SK-N-SH treated with all-trans-retinoic acid at 6 μM for 48 hours (cell line): ENCODE measurements around the gene MPP2.
A peak's percentile ranks its signal among the peaks of the same experiment; 100 is the strongest.

Experiments used
- ATAC-seq: fragments of 200-7000 bp; cut with Tn5 transposase; 3 replicates; pipeline ENCODE4 v1.9.1; 2020; ENCODE audit warnings: mild to moderate bottlenecking, moderate library complexity
- BACH2 ChIP-seq: fragments of 250-450 bp; sonication (Bioruptor Pico); IDR thresholded peaks from 2 replicates; pipeline ENCODE4 v1.9.0; 2021; ENCODE audit warnings: mild to moderate bottlenecking, borderline replicate concordance
- CREB5 ChIP-seq: fragments of 250-450 bp; sonication (Bioruptor Pico); IDR thresholded peaks from 2 replicates; pipeline ENCODE4 v1.5.1; 2020; ENCODE audit warnings: low read depth, mild to moderate bottlenecking, moderate library complexity
- CSDC2 ChIP-seq: fragments of 250-450 bp; sonication (Bioruptor Pico); IDR thresholded peaks from 2 replicates; pipeline ENCODE4 v1.5.0; 2020; ENCODE audit warnings: mild to moderate bottlenecking, moderate library complexity
- CSRNP3 ChIP-seq: fragments of 250-450 bp; sonication (Bioruptor Pico); IDR thresholded peaks from 2 replicates; pipeline ENCODE4 v1.5.1; 2021; ENCODE audit warnings: mild to moderate bottlenecking, moderate library complexity
- ESRRG ChIP-seq: fragments of 250-450 bp; sonication (Bioruptor Pico); IDR thresholded peaks from 2 replicates; pipeline ENCODE4 v1.6.1; 2021; ENCODE audit warnings: mild to moderate bottlenecking
- GLIS3 ChIP-seq: fragments of 250-450 bp; sonication (Bioruptor Pico); IDR thresholded peaks from 2 replicates; pipeline ENCODE4 v1.5.0; 2020; ENCODE audit warnings: mild to moderate bottlenecking, moderate library complexity
- ISL1 ChIP-seq: fragments of 250-450 bp; sonication (Bioruptor Pico); IDR thresholded peaks from 2 replicates; pipeline ENCODE4 v2.1.2; 2022; ENCODE audit warnings: mild to moderate bottlenecking, moderate library complexity
- POU6F1 ChIP-seq: fragments of 250-450 bp; sonication (Bioruptor Pico); IDR thresholded peaks from 2 replicates; pipeline ENCODE4 v1.8.0; 2021; ENCODE audit warnings: low read depth, mild to moderate bottlenecking, moderate library complexity, borderline replicate concordance
- PPARA ChIP-seq: fragments of 250-450 bp; sonication (Bioruptor Pico); IDR thresholded peaks from 2 replicates; pipeline ENCODE4 v1.5.0; 2020; ENCODE audit warnings: mild to moderate bottlenecking, borderline replicate concordance
- RARB ChIP-seq: fragments of 250-450 bp; sonication (Bioruptor Pico); IDR thresholded peaks from 2 replicates; pipeline ENCODE4 v1.8.0; 2021; ENCODE audit warnings: mild to moderate bottlenecking, moderate library complexity
- SNAI2 ChIP-seq: fragments of 250-450 bp; sonication (Bioruptor Pico); IDR thresholded peaks from 2 replicates; pipeline ENCODE4 v1.5.0; 2020; ENCODE audit warnings: mild to moderate bottlenecking, moderate library complexity
- TCF4 ChIP-seq: fragments of 250-450 bp; sonication (Bioruptor Pico); IDR thresholded peaks from 2 replicates; pipeline ENCODE4 v1.8.0; 2021; ENCODE audit warnings: mild to moderate bottlenecking, moderate library complexity, borderline replicate concordance
- TOX ChIP-seq: fragments of 250-450 bp; sonication (Bioruptor Pico); IDR thresholded peaks from 2 replicates; pipeline ENCODE4 v1.8.0; 2021; ENCODE audit warnings: mild to moderate bottlenecking, moderate library complexity, borderline replicate concordance
- TSHZ2 ChIP-seq: fragments of 250-450 bp; sonication (Bioruptor Pico); IDR thresholded peaks from 2 replicates; pipeline ENCODE4 v1.5.0; 2020; ENCODE audit warnings: mild to moderate bottlenecking, moderate library complexity
- ZC3H10 ChIP-seq: fragments of 250-450 bp; sonication (Bioruptor Pico); IDR thresholded peaks from 2 replicates; pipeline ENCODE4 v1.5.1; 2021; ENCODE audit warnings: mild to moderate bottlenecking, moderate library complexity
- ZFP3 ChIP-seq: fragments of 250-450 bp; sonication (Bioruptor Pico); IDR thresholded peaks from 2 replicates; pipeline ENCODE4 v1.5.0; 2020; ENCODE audit warnings: mild to moderate bottlenecking, moderate library complexity
- ZFP30 ChIP-seq: fragments of 450-650 bp; formaldehyde crosslinking; IDR thresholded peaks from 2 replicates; pipeline ENCODE4 v1.5.0; 2022; ENCODE audit warnings: mild to moderate bottlenecking, moderate library complexity
- ZNF565 ChIP-seq: fragments of 450-650 bp; formaldehyde crosslinking; conservative IDR thresholded peaks from 2 replicates; pipeline ENCODE4 v1.5.0; 2020; ENCODE audit warnings: low read depth, mild to moderate bottlenecking, moderate library complexity
- ZNF70 ChIP-seq: fragments of 450-650 bp; formaldehyde crosslinking; IDR thresholded peaks from 2 replicates; pipeline ENCODE4 v1.5.0; 2020; ENCODE audit warnings: mild to moderate bottlenecking, moderate library complexity
- ZNF8 ChIP-seq: fragments of 450-650 bp; formaldehyde crosslinking; IDR thresholded peaks from 2 replicates; pipeline ENCODE4 v1.5.0; 2020; ENCODE audit warnings: mild to moderate bottlenecking, moderate library complexity

Gene MPP2

GRCh38 chr17:43879723-43880419, 27.5 kb downstream of the MPP2 start:
- no peak for ATAC-seq
- TF ChIP-seq SNAI2 (CRISPR knock-in tag) (no peak), PPARA (CRISPR knock-in tag) (no peak), ZFP30 (CRISPR knock-in tag) (no peak), ZFP3 (CRISPR knock-in tag) (no peak), ZC3H10 (no peak), ZNF8 (CRISPR knock-in tag) (no peak), ESRRG (no peak), ZNF565 (CRISPR knock-in tag) (no peak), CSRNP3 (no peak), POU6F1 (no peak), CSDC2 (no peak)

- no peak for TF ChIP-seq ESRRG
- no peak for TF ChIP-seq TOX (CRISPR knock-in tag)
- TF ChIP-seq ZNF8 (CRISPR knock-in tag): no peak
- no peak for TF ChIP-seq ZNF70
- TF ChIP-seq BACH2 (CRISPR knock-in tag): no peak
- TF ChIP-seq ISL1 (CRISPR knock-in tag): no peak
- TF ChIP-seq GLIS3 (CRISPR knock-in tag): no peak
- TF ChIP-seq, all 23 proteins: peak for 0
- ATAC-seq: peak; percentile 98
These were observed 28.8 kb downstream of the MPP2 start for GRCh38 chr17:43878260-43879175.

- TF ChIP-seq CREB5 (CRISPR knock-in tag): no peak
- no peak for TF ChIP-seq RARB (CRISPR knock-in tag)
- TF ChIP-seq, all 23 proteins: peak for 0
These were observed 29.7 kb downstream of the MPP2 start for GRCh38 chr17:43877451-43878155.

GRCh38 chr17:43877031-43877430, 30.3 kb downstream of the MPP2 start:
- no peak for ATAC-seq
- no peak for TF ChIP-seq BACH2 (CRISPR knock-in tag)
- no peak for TF ChIP-seq RARB (CRISPR knock-in tag)
- no peak for TF ChIP-seq TCF4 (CRISPR knock-in tag)
- no peak for TF ChIP-seq ZFP30 (CRISPR knock-in tag)
- TF ChIP-seq ZFP3 (CRISPR knock-in tag): no peak
- TF ChIP-seq TSHZ2 (CRISPR knock-in tag): no peak
- no peak for TF ChIP-seq GLIS3 (CRISPR knock-in tag)
- TF ChIP-seq CSRNP3: no peak
- no peak for TF ChIP-seq POU6F1
- TF ChIP-seq ZNF8 (CRISPR knock-in tag): no peak
- no peak for TF ChIP-seq ZNF70
- no peak for TF ChIP-seq TOX (CRISPR knock-in tag)
- TF ChIP-seq ZNF565 (CRISPR knock-in tag): no peak
- no peak for TF ChIP-seq CREB5 (CRISPR knock-in tag)
- TF ChIP-seq, all 23 proteins: peak for 0

More at GRCh38 chr17:43877451-43878155, 29.7 kb downstream of the MPP2 start:
- no peak for ATAC-seq
